RPMI8226 (cell line): Measurements from ENCODE around the gene KIDINS220.

Experiments used
- DNase-seq: peaks from one replicate; pipeline ENCODE4 v3.0.0-alpha.2; 2015

KIDINS220 gene

DNA sequence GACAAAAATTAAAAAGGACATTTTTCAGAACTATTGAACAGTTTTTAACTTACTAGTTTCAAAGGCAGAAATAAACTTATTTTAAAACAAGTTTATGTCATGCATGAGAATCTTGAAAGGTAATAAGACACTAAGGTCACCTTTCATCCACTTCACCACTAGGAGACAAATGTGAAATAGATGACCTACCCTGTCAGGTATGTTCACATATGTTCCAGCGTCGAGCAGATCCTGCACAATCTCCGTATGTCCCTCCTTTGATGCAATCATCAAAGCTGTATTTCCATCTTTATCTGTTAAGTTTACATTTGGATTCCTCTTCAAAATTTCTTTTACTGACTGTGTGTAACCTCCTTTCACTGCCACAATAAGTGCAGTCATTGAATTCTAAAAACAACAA, 34.7 kb downstream of the KIDINS220 start:
- DNase-seq = no peak

DNA sequence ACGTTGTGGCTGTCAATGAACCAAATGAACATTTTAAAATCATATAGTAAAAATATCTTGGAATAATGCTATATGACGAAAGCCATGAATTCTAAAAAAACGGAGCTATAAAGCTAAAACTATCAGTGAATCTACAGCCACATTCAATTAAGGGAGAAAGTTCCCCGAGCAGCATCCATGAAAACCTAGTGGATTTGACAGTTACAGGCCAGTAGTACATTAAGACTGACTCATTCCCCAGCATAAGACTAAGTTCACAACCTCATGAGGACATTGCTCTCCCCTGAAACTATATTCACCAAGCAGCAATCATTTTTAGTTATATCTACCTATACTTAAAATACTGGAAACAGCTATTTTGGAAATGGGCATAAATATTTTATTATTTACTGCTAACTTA, 36.6 kb downstream of the KIDINS220 start:
- no peak for DNase-seq

DNA sequence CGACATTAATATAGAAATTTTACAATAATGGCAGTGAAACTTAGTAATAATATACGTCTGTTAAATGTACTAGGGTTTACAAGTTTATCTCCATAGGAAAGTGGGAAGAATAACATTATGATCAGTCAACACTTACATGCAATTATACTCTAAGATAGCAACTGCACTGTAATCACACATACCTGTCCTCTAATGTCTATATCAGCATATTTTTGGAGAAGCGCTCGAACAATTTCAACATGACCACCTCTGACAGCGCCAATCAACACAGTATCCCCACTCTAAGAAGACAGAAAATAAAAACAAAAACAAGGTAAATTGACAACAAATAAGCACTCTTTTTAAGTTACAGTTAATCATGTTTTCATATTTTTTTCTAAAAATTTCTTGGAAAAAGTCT, 37.2 kb downstream of the KIDINS220 start:
- no peak for DNase-seq

GRCh38 chr2:8799004-8799403, 38.4 kb downstream of the KIDINS220 start:
- DNase-seq = no peak

DNA sequence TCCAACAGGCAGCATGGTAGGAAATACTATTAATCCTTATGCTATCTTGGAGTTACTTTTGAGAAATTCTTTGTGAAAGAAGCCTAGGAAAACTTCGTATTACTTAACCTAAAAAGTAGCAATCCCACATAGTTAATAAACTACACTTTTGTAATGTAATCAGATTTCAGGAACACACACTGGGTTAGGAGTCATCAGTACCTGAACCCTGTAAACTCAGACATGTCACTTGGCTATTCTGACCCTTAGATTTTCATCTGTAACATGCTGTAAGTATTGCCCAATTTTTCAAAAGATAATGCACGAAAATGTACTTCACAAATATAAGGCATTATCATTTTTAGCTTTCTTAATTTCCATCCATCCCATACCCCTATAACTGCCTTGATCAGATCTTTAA, 39.0 kb downstream of the KIDINS220 start:
- no peak for DNase-seq

DNA sequence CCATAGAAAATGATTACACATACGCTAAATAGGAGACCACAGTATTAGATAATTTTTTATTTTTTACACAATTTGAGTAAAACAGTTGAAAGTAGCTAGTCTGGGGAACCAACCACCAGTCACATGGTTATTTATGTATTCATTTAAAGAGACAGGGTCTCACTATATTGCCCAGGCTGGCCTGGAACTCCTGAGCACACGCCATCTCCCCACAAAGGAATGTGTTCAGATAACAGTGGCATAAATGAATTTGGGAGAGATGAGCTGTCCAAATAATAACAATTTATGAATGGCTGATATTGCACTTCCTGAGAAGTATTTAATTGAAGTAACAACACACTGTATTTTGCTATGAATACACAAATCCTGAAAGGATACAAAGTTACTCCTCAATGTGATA, 39.7 kb downstream of the KIDINS220 start:
- no peak for DNase-seq

- no peak for DNase-seq
Measured at GRCh38 chr2:8796878-8797550, 40.4 kb downstream of the KIDINS220 start.

DNA sequence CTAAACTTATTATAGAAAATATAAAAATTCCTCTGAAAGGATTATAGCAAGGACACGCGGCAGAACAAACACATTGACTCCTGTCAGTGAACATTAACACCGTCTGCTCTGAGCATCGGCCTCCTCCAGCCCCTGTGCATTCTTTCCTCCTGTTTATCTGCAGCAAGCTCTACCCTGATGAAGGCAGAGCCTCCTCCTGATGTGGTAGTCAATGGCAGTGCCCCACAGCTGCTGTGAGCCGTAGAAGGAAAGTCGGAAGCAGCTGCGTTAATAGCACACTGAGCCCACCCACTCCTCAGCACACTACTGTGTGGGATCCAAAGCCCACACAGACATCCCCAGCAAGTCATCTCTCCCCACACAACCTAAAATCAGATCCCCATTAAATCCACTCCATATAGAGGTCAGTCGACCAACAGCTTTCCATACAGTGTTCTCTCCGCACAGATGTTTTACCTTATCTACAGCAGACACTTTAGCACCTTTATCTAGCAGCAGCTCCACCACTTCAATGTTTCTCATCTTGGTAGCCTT, 41.0 kb downstream of the KIDINS220 start:
- no peak for DNase-seq

- DNase-seq = no peak
Measured at GRCh38 chr2:8794923-8795825, 42.2 kb downstream of the KIDINS220 start.

- DNase-seq = no peak
Measured at GRCh38 chr2:8790739-8791162, 46.7 kb downstream of the KIDINS220 start.

- no peak for DNase-seq
Measured at GRCh38 chr2:8786463-8786862, 51.0 kb downstream of the KIDINS220 start.

DNA sequence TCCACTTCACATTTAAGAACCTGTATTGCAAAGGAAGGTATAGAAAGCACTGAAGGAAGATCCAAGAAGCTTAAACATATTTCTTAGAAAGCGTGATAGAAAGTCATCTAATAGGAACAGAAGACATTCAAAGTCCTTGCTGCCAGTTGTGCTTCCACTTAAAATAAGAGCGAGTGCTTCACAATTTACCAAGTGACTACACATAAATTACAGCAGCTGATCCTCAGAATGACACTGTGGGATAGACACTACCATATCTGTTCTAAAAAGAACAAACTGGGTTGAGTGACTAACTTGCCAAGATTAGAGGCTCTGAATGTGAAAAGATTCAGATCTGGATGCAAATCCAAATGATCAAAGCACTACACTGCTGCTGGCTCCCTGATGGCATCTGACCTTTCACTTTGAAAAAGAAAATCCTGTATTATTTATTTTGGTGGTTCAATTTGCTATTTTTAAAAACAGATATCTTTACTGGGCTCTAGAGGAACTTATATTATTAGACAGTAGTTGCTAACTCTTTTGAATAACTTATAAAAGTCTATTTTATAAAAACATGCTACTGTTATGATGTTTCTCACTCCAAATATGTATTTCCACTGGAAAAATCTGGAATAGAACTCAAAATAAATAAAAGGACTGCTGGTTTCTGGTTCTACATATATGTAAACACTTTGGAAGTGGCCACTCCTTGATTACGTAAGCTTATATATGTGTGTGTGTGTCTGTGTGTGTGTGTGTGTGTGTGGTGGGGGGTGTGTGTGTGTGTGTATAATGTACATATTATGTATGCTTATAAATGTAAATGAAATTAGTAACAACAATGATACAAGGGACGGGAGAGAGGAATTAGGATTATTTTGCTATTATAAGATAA, 57.4 kb downstream of the KIDINS220 start:
- no peak for DNase-seq

DNA sequence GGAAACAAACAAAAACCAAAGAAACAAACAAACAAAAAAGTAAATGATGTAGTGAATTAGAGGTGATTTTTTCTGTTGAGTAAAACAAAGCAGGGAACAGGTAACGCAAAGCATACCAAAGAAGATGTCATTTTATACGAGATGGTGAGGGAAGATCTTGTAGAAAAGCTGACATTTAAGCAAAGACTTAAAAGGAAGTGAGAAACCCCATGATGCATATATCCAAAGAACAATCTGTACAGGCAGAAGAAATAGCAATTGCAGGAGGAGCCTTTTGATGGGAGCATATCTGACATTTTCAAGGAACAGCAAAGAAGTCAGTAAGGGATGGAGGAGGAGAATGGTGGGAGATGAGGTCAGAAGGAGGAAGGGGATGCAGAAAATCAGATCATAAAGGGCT, 63.0 kb downstream of the KIDINS220 start:
- no peak for DNase-seq

- DNase-seq = no peak
Measured at GRCh38 chr2:8767324-8767723, 70.1 kb downstream of the KIDINS220 start.

DNA sequence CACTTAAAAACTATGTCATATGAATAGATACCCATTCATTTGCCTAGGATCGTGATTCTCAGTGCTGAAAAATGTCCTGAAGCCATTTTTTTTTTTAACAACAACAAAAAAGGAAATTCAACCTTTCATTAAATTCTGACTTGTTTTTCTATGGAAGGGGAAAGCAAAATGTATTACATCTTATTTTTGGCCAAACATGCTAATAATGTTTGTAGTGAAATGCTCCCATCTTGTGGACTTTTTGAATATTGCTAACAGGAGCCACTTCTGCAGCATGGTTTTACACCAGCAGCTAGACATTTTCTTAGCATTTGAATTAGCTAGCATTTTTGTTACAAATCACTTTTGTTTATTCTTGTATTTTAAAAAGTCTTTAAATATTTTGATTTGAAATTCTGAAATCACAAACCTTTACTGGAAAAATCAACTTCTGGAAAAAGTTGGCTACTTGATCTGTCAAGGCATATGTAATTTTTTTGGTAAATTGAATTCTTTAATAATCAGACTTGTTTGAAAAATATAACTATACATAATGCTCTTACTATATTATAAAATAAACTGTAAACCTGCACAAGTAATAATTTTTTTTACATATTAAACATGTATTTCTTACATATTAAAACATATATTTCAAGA, 75.8 kb downstream of the KIDINS220 start:
- DNase-seq = peak; percentile 45

- no peak for DNase-seq
Measured at GRCh38 chr2:8756716-8757115, 80.7 kb downstream of the KIDINS220 start.

GRCh38 chr2:8756230-8756629, 81.2 kb downstream of the KIDINS220 start:
- DNase-seq = no peak

GRCh38 chr2:8754106-8754776, 83.2 kb downstream of the KIDINS220 start:
- no peak for DNase-seq

DNA sequence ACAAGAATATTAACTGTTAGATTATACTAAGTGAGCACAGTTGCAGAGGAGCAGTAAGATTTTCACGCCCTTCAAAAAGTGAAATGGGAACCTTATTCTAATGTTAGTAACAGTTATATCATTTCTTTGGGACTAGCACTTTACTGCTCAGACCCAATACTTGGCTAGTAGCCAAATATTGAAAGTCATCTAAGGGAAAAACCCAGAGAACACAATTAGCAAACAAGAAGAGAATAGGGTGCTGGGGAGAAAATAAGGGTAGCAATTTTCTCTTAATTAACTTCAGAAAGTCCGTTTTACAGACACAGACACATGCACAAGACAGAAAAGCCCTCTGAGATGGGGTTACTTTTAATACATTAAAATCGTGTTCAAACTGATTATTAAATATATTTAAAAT, 83.8 kb downstream of the KIDINS220 start:
- DNase-seq = no peak

DNA sequence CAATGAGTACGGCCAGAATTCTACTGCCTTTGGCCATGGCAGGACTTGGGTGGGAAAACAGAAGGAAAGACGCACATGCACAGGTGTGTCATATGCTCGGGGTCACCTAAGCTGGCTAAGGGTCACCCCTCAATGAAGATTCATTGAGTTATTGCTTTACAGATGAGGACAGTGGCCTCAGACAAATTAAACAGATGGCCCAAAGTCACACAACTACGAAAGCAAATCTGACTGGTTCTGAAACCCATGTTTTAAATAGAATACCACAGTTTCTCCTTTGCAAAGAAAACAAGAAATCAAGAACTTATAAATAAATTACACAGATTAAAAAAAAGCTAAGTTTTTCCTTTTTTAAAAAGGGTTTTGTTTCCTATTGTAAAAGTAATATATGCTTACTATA, 85.0 kb downstream of the KIDINS220 start:
- no peak for DNase-seq

DNA sequence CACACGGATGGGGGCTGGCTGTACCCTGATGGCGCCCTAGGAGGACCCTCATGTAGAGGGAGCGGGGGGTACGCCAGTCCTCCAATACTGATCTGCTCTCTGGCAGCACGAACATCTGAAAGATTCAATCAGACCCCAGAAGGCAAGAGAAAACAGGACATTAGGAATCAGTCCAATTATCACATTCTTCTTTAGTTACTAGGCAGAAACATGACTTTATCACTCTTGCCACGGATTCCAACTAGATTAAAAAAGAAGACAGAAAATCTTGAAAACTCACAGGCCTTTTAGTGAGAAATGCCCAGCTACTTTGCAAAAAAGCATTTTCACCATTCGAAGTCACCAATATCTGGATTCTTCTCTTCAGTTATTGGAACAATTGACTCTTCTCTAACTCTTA, 87.2 kb downstream of the KIDINS220 start:
- no peak for DNase-seq

DNA sequence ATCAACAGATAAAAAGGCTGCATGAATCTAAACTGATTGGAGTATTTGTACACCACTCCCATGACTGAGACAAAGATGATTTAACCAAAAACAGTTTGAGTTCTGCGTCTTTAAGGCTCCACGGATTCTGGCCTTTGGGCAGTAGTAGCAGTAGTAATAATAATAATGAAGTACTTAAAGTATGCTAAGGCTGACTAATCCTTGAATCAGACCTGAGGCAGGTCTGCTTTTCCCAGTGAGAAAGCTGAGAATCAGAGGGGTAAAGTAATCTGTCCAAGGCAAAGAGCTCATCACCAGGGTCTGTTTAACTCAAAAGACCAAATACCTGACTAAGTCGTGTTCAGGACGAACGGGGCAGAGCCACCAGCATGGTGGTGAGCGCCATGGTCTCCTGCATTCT, 94.2 kb downstream of the KIDINS220 start:
- DNase-seq = no peak
